ENCODE measurements around the gene ANKRD28.

DNA sequence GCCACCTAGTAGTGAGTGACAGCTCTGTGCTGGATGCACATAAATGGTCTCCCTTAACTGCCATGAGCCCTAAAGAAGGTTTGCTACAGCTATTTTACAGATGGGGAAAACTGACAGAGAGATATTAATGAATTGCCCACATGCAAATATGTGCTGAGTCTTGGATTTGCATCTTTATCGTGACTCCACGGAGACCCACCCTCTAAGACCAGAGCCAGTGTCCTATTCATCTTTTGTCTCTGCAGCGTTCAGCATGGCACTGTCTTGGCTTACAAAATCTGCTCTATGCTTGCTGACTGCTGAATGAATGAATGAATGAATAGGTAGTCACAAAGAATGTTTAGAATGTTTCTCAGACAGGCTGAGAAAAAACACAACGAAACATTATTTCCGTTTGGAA is 147.9 kb downstream of the ANKRD28 start:
- TF ChIP-seq ZNF232 (CRISPR knock-in tag; IDR thresholded peaks at IDR 0.05) (no peak), TBL1XR1 (IDR thresholded peaks at IDR 0.05; ENCODE audit: low read length in 2 of 2) (no peak)
- TF ChIP-seq, protein P1, sequence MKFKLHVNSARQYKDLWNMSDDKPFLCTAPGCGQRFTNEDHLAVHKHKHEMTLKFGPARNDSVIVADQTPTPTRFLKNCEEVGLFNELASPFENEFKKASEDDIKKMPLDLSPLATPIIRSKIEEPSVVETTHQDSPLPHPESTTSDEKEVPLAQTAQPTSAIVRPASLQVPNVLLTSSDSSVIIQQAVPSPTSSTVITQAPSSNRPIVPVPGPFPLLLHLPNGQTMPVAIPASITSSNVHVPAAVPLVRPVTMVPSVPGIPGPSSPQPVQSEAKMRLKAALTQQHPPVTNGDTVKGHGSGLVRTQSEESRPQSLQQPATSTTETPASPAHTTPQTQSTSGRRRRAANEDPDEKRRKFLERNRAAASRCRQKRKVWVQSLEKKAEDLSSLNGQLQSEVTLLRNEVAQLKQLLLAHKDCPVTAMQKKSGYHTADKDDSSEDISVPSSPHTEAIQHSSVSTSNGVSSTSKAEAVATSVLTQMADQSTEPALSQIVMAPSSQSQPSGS (CRISPR knock-in tag; IDR thresholded peaks at IDR 0.05), result no peak

All from K562 (cell line).